Measurements from ENCODE around the gene TRIM14. TPM values are rescaled to one million over a fixed set of nuclear protein-coding genes. Genes with fewer than 3 reads are reported as not detected.

The TRIM14 gene
- total and polyA plus RNA-seq, 2 of the 13 experiments (the other 11 are each of a cell fraction or from before 2014, with no cell fraction given) = 9.2 to 13.0 TPM

DNA sequence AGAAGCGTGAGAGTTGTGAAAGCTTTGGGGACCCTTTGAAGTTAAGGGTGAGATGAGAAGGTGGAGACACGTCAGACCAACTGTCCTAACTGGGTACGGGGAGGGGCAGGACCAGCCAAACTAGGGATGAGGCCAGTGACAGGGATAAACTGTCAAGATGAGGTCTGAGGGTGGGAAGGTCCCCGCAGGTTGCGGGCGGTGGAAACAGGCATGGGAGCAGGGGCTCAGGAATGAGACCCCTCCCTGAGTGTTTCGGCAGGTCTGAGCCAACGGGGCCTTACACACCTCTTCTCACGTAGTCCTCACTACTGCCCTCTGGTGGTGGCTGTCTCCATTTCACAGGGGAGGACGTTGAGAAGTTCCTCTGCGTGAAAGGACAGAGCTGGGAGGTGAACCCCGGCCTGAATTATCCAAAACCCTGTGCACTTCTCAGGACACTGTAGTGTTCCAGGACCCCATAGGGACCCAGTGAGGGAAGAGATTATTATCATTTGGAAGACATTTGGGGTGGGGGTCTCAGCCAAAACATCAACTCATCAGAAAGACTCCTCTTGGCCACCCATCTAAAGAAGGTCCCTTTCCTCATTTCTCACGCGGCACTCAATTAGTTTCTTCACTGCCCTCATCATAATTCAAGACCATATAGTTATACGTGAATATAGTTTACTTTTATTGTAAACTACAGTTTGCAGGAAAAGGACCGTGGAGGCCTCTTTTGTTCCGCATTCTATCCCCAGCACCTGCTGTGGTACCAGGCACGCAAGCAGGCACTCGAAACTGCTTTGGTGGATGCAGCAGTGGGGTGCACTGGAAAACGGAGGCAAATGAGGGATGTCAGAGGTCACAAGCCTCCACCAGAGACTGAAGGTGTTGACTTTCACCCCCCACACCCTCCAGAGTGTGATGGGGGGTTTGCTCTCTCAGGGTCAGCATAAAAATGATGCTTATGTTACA is 84.2 kb downstream of the TRIM14 start (continued):
- TF ChIP-seq TCF12 (IDR thresholded peaks at IDR 0.05) = no peak
- TF ChIP-seq TCF12 (CRISPR knock-in tag; IDR thresholded peaks at IDR 0.05) = no peak
- TF ChIP-seq ZNF44 (CRISPR knock-in tag; IDR thresholded peaks at IDR 0.05) = no peak
- TF ChIP-seq ZNF570 (CRISPR knock-in tag; IDR thresholded peaks at IDR 0.05; ENCODE audit: borderline replicate concordance) = no peak
- TF ChIP-seq, protein P1, sequence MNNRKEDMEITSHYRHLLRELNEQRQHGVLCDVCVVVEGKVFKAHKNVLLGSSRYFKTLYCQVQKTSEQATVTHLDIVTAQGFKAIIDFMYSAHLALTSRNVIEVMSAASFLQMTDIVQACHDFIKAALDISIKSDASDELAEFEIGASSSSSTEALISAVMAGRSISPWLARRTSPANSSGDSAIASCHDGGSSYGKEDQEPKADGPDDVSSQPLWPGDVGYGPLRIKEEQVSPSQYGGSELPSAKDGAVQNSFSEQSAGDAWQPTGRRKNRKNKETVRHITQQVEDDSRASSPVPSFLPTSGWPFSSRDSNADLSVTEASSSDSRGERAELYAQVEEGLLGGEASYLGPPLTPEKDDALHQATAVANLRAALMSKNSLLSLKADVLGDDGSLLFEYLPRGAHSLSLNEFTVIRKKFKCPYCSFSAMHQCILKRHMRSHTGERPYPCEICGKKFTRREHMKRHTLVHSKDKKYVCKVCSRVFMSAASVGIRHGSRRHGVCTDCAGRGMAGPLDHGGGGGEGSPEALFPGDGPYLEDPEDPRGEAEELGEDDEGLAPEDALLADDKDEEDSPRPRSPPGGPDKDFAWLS (CRISPR knock-in tag; IDR thresholded peaks at IDR 0.05; ENCODE audit: borderline replicate concordance) = no peak
- TF ChIP-seq KMT2A (CRISPR knock-in tag; IDR thresholded peaks at IDR 0.05) = no peak
- no peak for TF ChIP-seq EEA1 (CRISPR knock-in tag; IDR thresholded peaks at IDR 0.05; ENCODE audit: borderline replicate concordance)
- no peak for TF ChIP-seq ZFP37 (CRISPR knock-in tag; IDR thresholded peaks at IDR 0.05; ENCODE audit: borderline replicate concordance)
- no peak for TF ChIP-seq ZNF446 (CRISPR knock-in tag; IDR thresholded peaks at IDR 0.05)
- TF ChIP-seq, protein P2, sequence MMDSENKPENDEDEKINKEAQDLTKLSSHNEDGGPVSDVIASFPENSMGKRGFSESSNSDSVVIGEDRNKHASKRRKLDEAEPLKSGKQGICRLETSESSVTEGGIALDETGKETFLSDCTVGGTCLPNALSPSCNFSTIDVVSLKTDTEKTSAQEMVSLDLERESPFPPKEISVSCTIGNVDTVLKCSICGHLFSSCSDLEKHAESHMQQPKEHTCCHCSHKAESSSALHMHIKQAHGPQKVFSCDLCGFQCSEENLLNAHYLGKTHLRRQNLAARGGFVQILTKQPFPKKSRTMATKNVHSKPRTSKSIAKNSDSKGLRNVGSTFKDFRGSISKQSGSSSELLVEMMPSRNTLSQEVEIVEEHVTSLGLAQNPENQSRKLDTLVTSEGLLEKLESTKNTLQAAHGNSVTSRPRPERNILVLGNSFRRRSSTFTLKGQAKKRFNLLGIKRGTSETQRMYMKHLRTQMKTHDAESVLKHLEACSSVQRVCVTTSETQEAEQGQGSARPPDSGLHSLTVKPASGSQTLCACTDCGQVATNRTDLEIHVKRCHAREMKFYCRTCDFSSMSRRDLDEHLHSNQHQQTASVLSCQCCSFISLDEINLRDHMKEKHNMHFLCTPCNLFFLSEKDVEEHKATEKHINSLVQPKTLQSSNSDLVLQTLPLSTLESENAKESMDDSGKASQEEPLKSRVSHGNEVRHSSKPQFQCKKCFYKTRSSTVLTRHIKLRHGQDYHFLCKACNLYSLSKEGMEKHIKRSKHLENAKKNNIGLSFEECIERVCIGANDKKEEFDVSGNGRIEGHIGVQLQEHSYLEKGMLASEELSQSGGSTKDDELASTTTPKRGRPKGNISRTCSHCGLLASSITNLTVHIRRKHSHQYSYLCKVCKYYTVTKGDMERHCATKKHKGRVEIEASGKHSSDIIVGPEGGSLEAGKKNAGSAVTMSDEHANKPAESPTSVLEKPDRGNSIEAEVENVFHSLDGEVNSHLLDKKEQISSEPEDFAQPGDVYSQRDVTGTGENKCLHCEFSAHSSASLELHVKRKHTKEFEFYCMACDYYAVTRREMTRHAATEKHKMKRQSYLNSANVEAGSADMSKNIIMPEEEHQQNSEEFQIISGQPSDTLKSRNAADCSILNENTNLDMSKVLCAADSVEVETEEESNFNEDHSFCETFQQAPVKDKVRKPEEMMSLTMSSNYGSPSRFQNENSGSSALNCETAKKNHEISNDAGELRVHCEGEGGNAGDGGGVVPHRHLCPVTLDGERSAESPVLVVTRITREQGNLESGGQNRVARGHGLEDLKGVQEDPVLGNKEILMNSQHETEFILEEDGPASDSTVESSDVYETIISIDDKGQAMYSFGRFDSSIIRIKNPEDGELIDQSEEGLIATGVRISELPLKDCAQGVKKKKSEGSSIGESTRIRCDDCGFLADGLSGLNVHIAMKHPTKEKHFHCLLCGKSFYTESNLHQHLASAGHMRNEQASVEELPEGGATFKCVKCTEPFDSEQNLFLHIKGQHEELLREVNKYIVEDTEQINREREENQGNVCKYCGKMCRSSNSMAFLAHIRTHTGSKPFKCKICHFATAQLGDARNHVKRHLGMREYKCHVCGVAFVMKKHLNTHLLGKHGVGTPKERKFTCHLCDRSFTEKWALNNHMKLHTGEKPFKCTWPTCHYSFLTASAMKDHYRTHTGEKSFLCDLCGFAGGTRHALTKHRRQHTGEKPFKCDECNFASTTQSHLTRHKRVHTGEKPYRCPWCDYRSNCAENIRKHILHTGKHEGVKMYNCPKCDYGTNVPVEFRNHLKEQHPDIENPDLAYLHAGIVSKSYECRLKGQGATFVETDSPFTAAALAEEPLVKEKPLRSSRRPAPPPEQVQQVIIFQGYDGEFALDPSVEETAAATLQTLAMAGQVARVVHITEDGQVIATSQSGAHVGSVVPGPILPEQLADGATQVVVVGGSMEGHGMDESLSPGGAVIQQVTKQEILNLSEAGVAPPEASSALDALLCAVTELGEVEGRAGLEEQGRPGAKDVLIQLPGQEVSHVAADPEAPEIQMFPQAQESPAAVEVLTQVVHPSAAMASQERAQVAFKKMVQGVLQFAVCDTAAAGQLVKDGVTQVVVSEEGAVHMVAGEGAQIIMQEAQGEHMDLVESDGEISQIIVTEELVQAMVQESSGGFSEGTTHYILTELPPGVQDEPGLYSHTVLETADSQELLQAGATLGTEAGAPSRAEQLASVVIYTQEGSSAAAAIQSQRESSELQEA (CRISPR knock-in tag; IDR thresholded peaks at IDR 0.05; ENCODE audit: not compliant biosample characterization) = no peak
- TF ChIP-seq ZNF382 (CRISPR knock-in tag; IDR thresholded peaks at IDR 0.05; ENCODE audit: borderline replicate concordance) = no peak
- peak; percentile 35 for TF ChIP-seq XRCC5 (optimal IDR thresholded peaks at IDR 0.05; ENCODE audit: low read length)
- TF ChIP-seq ZFP41 (CRISPR knock-in tag; IDR thresholded peaks at IDR 0.05; ENCODE audit: borderline replicate concordance) = no peak
- TF ChIP-seq, protein P3, sequence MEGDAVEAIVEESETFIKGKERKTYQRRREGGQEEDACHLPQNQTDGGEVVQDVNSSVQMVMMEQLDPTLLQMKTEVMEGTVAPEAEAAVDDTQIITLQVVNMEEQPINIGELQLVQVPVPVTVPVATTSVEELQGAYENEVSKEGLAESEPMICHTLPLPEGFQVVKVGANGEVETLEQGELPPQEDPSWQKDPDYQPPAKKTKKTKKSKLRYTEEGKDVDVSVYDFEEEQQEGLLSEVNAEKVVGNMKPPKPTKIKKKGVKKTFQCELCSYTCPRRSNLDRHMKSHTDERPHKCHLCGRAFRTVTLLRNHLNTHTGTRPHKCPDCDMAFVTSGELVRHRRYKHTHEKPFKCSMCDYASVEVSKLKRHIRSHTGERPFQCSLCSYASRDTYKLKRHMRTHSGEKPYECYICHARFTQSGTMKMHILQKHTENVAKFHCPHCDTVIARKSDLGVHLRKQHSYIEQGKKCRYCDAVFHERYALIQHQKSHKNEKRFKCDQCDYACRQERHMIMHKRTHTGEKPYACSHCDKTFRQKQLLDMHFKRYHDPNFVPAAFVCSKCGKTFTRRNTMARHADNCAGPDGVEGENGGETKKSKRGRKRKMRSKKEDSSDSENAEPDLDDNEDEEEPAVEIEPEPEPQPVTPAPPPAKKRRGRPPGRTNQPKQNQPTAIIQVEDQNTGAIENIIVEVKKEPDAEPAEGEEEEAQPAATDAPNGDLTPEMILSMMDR (CRISPR knock-in tag; IDR thresholded peaks at IDR 0.05) = peak; percentile 87
- TF ChIP-seq LCORL (IDR thresholded peaks at IDR 0.05) = no peak
- peak; percentile 39; the same call in 1 of the 2 replicates for TF ChIP-seq LCORL (CRISPR knock-in tag; IDR thresholded peaks at IDR 0.05)
- TF ChIP-seq ASH2L (IDR thresholded peaks at IDR 0.05; ENCODE audit: insufficient read length, low read depth, low read length) = no peak

Measured in HepG2 (cell line).